HepG2 (cell line): Measurements from ENCODE around the gene HELZ2. TPM values are rescaled to one million over a fixed set of nuclear protein-coding genes. Genes with fewer than 3 reads are reported as not detected.

Experiments used
- ARID2 ChIP-seq: sonication (generic); formaldehyde crosslinking; IDR thresholded peaks from 2 replicates; pipeline ENCODE4 v1.8.1; 2022; ENCODE audit warnings: mild to moderate bottlenecking, missing genetic modification reagents, borderline replicate concordance
- BRCA1 ChIP-seq: sonication (generic); formaldehyde crosslinking; IDR thresholded peaks from 2 replicates; pipeline ENCODE4 v1.4.0; 2020; ENCODE audit warnings: missing genetic modification reagents
- HMGA1 ChIP-seq: sonication (generic); formaldehyde crosslinking; conservative IDR thresholded peaks from 2 replicates; pipeline ENCODE4 v1.4.0; 2020; ENCODE audit warnings: missing genetic modification reagents
- MEF2D ChIP-seq: sonication (generic); formaldehyde crosslinking; IDR thresholded peaks from 2 replicates; pipeline ENCODE4 v1.5.1; 2020; ENCODE audit warnings: mild to moderate bottlenecking, missing genetic modification reagents
- PAX8 ChIP-seq: sonication (generic); formaldehyde crosslinking; IDR thresholded peaks from 2 replicates; pipeline ENCODE4 v1.8.0; 2022; ENCODE audit warnings: mild to moderate bottlenecking, missing genetic modification reagents, borderline replicate concordance
- POLR2AphosphoS2 ChIP-seq: IDR thresholded peaks from 2 replicates; pipeline ENCODE4 v1.6.1; 2011; ENCODE audit warnings: low read depth, low read length, improper control_type of control experiment
- PRDM15 ChIP-seq: sonication (generic); formaldehyde crosslinking; IDR thresholded peaks from 2 replicates; pipeline ENCODE4 v1.4.0; 2020; ENCODE audit warnings: missing genetic modification reagents
- RARA ChIP-seq: IDR thresholded peaks from 2 replicates; pipeline ENCODE4 v1.6.1; 2016; ENCODE audit warnings: missing genetic modification reagents, missing compliant biosample characterization
- RARG ChIP-seq: sonication (generic); formaldehyde crosslinking; IDR thresholded peaks from 2 replicates; pipeline ENCODE4 v1.4.0; 2020; ENCODE audit warnings: low read depth, mild to moderate bottlenecking, missing genetic modification reagents
- RFXANK ChIP-seq: IDR thresholded peaks from 2 replicates; pipeline ENCODE4 v1.6.1; 2016
- SMARCC2 ChIP-seq: fragments of 450-650 bp; IDR thresholded peaks from 2 replicates; pipeline ENCODE4 v1.6.1; 2017; ENCODE audit warnings: antibody characterized with exemption, mild to moderate bottlenecking
- SSRP1 ChIP-seq: IDR thresholded peaks from 2 replicates; pipeline ENCODE4 v1.6.1; 2016; ENCODE audit warnings: control low read depth
- ZBED4 ChIP-seq: sonication (generic); formaldehyde crosslinking; IDR thresholded peaks from 2 replicates; pipeline ENCODE4 v1.4.0; 2020; ENCODE audit warnings: missing genetic modification reagents, borderline replicate concordance
- ZBTB25 ChIP-seq: IDR thresholded peaks from 2 replicates; pipeline ENCODE4 v1.6.1; 2018; ENCODE audit warnings: missing genetic modification reagents
- ZFYVE20 ChIP-seq: sonication (generic); formaldehyde crosslinking; IDR thresholded peaks from 2 replicates; pipeline ENCODE4 v1.8.0; 2023; ENCODE audit warnings: low read depth, mild to moderate bottlenecking, moderate library complexity, missing genetic modification reagents, borderline replicate concordance
- ZNF230 ChIP-seq: sonication (generic); formaldehyde crosslinking; IDR thresholded peaks from 2 replicates; pipeline ENCODE4 v1.4.0; 2020; ENCODE audit warnings: mild to moderate bottlenecking, missing genetic modification reagents
- ZNF382 ChIP-seq: sonication (generic); formaldehyde crosslinking; IDR thresholded peaks from 2 replicates; pipeline ENCODE4 v1.5.0; 2020; ENCODE audit warnings: missing genetic modification reagents, mild to moderate bottlenecking, borderline replicate concordance
- ZNF558 ChIP-seq: sonication (generic); formaldehyde crosslinking; IDR thresholded peaks from 2 replicates; pipeline ENCODE4 v1.9.0; 2022; ENCODE audit warnings: mild to moderate bottlenecking, missing genetic modification reagents, borderline replicate concordance
- ZNF619 ChIP-seq: sonication (generic); formaldehyde crosslinking; IDR thresholded peaks from 2 replicates; pipeline ENCODE4 v1.4.0; 2020; ENCODE audit warnings: mild to moderate bottlenecking, missing genetic modification reagents
- polyA plus RNA-seq, 8 experiments: library from polyadenylated mRNA; depleted of rRNA in 3 of 8; stranded (reverse) in 7 of 8; unstranded in 1 of 8; fragments of >200 nt; fragmentation: Illumina TruSeq in 4 of 8; extraction: Trizol in 4 of 8; gene quantifications; 2 replicates each; pipeline versions ENCODE4 v1.2.1 to v1.2.3, GENCODE V29; 2011 to 2016; ENCODE audit warnings: low read depth in 4 of 8, missing spikeins in 1 of 8, mixed read lengths in 1 of 8; ENCODE audit not compliant: insufficient read depth in 1 of 8
- total RNA-seq, 5 experiments: library from RNA; depleted of rRNA; stranded (reverse); fragments of >200 nt; fragmentation: Illumina TruSeq; extraction: Trizol; gene quantifications; 2 replicates each; pipeline ENCODE4 v1.2.3, GENCODE V29; 2016; ENCODE audit warnings: low read depth in 1 of 5

Gene HELZ2
- total and polyA plus RNA-seq, 2 of the 13 experiments (the other 11 are each of a cell fraction or from before 2014, with no cell fraction given) = 9.6 to 10.1 TPM

- no peak for TF ChIP-seq ZBED4 (CRISPR knock-in tag)
- no peak for TF ChIP-seq SMARCC2
- no peak for TF ChIP-seq HMGA1 (CRISPR knock-in tag)
- no peak for TF ChIP-seq BRCA1
- TF ChIP-seq RARG (CRISPR knock-in tag) = no peak
- TF ChIP-seq ZNF558 (CRISPR knock-in tag) = no peak
- TF ChIP-seq MEF2D (CRISPR knock-in tag) = peak; percentile 29; the same call in 1 of the 2 replicates
- peak; percentile 65; the same call in 1 of the 2 replicates for TF ChIP-seq RARA (CRISPR knock-in tag)
- TF ChIP-seq ZNF619 = no peak
- TF ChIP-seq ZNF230 = no peak
- TF ChIP-seq ZFYVE20 (CRISPR knock-in tag) = no peak
- TF ChIP-seq POLR2AphosphoS2 = no peak
- TF ChIP-seq SSRP1 = no peak
- no peak for TF ChIP-seq RFXANK (CRISPR knock-in tag)
- TF ChIP-seq ZBTB25 = peak; percentile 37; the same call in 1 of the 2 replicates
- no peak for TF ChIP-seq PAX8 (CRISPR knock-in tag)
- TF ChIP-seq ZNF382 (CRISPR knock-in tag) = no peak
- TF ChIP-seq ARID2 (CRISPR knock-in tag) = no peak
- no peak for TF ChIP-seq PRDM15
These were observed 1.0 kb upstream of the HELZ2 start (continued) for GRCh38 chr20:63574829-63575743.
